ENCODE measurements around the gene SPOCK3. TPM values are rescaled to one million over a fixed set of nuclear protein-coding genes. Genes with fewer than 3 reads are reported as not detected.
"Not testable (repeated sequence)": the region's sequence is repeated elsewhere in the genome, so short reads cannot be mapped to it uniquely, and the experiment has no call there.

Gene SPOCK3
- total RNA-seq, 2 experiments from 2014 or later: not detected

DNA sequence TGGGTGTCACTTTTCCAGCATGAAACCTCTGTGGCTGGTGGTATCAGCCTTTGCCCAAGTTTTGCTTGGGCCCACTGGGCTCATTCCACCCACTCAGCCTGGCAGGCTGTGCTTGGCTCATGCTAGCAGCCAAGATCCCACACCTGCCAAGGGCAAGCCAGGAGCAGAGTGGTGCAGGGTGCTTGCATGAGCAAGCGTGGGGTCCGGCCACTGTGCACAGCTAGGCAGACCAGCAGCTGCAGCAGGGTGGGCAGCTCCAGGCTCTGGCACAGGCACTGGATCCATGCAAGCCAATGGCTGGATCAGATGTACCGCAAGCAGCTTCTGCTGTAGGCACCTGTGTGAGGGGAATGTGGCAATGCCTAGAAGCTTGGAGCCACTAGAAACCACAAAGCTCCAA is 253.9 kb downstream of the SPOCK3 start:
- ChIA-PET POLR2A (no interaction called here), CTCF (no interaction called here)
- ATAC-seq (ENCODE audit: poor library complexity) (no peak), DNase-seq (no peak)
- Histone ChIP-seq H3K4me3 (ENCODE audit: low read length) (no peak overlapping the region), H3K27me3 (ENCODE audit: control insufficient read depth in 1 of 2, insufficient read depth in 2 of 2, low read length in 2 of 2) (no peaks in the 10 kb centered on the region), H3K4me1 (ENCODE audit: insufficient read depth, low read length) (no peaks in the 10 kb centered on the region), H3K27ac (ENCODE audit: low read depth in 1 of 2, low read length in 2 of 2) (no peak overlapping the region), H3K9me3 (ENCODE audit: control insufficient read depth in 1 of 2, insufficient read depth in 1 of 2, low read length in 2 of 2) (peaks cover 0 to 19% of the 10 kb centered on the region in 2 experiments), H3K36me3 (ENCODE audit: insufficient read depth, low read length) (no peaks in the 10 kb centered on the region)
- Mint-ChIP-seq H3K9me3 (no peaks in the 10 kb centered on the region), H3K27ac (no peak overlapping the region), H3K27me3 (no peaks in the 10 kb centered on the region), H3K36me3 (ENCODE audit: low read depth) (no peaks in the 10 kb centered on the region), H3K4me3 (no peak overlapping the region), H3K4me1 (ENCODE audit: low read depth) (no peaks in the 10 kb centered on the region)
- intact Hi-C loops (cut with DNase I, micrococcal nuclease): no loop called here
- TF ChIP-seq, protein P1, sequence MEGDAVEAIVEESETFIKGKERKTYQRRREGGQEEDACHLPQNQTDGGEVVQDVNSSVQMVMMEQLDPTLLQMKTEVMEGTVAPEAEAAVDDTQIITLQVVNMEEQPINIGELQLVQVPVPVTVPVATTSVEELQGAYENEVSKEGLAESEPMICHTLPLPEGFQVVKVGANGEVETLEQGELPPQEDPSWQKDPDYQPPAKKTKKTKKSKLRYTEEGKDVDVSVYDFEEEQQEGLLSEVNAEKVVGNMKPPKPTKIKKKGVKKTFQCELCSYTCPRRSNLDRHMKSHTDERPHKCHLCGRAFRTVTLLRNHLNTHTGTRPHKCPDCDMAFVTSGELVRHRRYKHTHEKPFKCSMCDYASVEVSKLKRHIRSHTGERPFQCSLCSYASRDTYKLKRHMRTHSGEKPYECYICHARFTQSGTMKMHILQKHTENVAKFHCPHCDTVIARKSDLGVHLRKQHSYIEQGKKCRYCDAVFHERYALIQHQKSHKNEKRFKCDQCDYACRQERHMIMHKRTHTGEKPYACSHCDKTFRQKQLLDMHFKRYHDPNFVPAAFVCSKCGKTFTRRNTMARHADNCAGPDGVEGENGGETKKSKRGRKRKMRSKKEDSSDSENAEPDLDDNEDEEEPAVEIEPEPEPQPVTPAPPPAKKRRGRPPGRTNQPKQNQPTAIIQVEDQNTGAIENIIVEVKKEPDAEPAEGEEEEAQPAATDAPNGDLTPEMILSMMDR (IDR thresholded peaks at IDR 0.05): no peak

DNA sequence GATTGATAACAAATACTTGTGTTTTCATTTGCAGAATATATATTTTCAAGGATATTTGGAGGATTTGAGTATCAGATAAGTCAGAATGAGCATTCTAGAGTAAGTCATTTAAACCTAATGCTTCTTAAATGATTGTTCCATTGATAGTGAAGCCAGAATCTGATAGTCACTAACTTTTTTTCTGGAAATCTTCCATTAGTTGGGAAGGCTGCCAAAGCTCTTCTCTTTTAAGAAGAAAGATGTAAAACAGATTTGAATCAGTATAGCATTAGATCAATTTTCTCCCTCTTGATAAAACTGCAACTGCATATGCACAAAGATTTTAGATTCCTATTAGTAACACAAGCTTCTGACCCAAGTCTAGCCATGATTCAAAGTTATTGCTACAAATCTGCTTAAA is 256.7 kb downstream of the SPOCK3 start:
- ChIA-PET POLR2A (no interaction called here), CTCF (no interaction called here)
- DNase-seq (no peak), ATAC-seq (ENCODE audit: poor library complexity) (no peak)
- Histone ChIP-seq H3K27ac (ENCODE audit: low read depth in 1 of 2, low read length in 2 of 2) (no peak overlapping the region), H3K4me1 (ENCODE audit: insufficient read depth, low read length) (no peaks in the 10 kb centered on the region), H3K27me3 (ENCODE audit: control insufficient read depth in 1 of 2, insufficient read depth in 2 of 2, low read length in 2 of 2) (no peaks in the 10 kb centered on the region), H3K9me3 (ENCODE audit: control insufficient read depth in 1 of 2, insufficient read depth in 1 of 2, low read length in 2 of 2) (peaks cover 0 to 19% of the 10 kb centered on the region in 2 experiments), H3K36me3 (ENCODE audit: insufficient read depth, low read length) (no peaks in the 10 kb centered on the region), H3K4me3 (ENCODE audit: low read length) (no peak overlapping the region)
- no peak overlapping the region for H3K27ac Mint-ChIP-seq
- no peaks in the 10 kb centered on the region for H3K36me3 Mint-ChIP-seq (ENCODE audit: low read depth)
- TF ChIP-seq, protein P1 (IDR thresholded peaks at IDR 0.05): no peak
- intact Hi-C loops (cut with DNase I, micrococcal nuclease): no loop called here
- H3K4me1 Mint-ChIP-seq (ENCODE audit: low read depth): no peaks in the 10 kb centered on the region
- no peaks in the 10 kb centered on the region for H3K9me3 Mint-ChIP-seq
- no peak overlapping the region for H3K4me3 Mint-ChIP-seq
- H3K27me3 Mint-ChIP-seq: no peaks in the 10 kb centered on the region

DNA sequence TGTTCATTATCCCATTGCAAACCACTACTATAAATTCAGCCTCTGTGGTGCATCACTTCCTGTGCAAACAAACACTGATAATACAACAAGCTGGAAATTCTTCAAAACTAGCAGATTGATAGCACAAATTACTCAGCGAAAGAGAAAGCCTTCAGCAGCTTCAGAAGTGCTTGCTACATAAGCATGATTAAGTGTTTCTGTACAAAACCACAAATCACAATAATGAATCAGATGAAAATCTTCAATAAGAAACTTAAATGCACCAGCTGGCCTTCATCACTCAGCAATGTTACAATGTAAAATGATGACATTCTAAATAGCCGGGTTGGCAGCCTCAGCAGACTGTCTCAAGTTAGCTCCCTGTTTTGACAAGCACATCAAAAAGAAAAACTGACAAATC is 262.2 kb downstream of the SPOCK3 start:
- no peak for ATAC-seq (ENCODE audit: poor library complexity)
- H3K4me3 Mint-ChIP-seq: no peak overlapping the region

DNA sequence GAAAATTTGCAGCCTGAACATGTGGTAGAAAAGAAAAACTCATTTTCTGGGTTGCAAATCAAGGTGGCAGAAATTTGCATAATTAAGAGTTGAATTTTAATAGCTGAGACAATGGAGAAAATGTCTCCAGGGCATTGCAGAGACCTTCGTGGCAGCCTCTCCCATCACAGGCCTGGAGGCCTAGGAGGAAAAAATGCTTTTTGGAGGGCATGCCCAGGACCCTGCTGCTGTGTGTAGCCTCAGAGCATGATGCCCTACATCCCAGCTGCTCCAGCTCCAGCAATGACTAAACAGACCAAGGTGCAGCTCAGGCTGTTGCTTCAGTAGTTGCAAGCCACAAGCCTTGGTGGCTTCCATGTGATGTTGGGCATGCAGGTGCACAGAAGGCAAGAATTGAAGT is 266.1 kb downstream of the SPOCK3 start:
- H3K4me1 Mint-ChIP-seq (ENCODE audit: low read depth); H3K27me3 Mint-ChIP-seq; POLR2A ChIA-PET: not testable (repeated sequence)

More for the DNA sequence above, 262.2 kb downstream of the SPOCK3 start:
- Mint-ChIP-seq H3K27ac (no peak overlapping the region), H3K27me3 (no peaks in the 10 kb centered on the region), H3K9me3 (peaks cover 13% of the 10 kb centered on the region), H3K4me1 (ENCODE audit: low read depth) (no peaks in the 10 kb centered on the region), H3K36me3 (ENCODE audit: low read depth) (no peaks in the 10 kb centered on the region)
- H3K36me3 ChIP-seq (ENCODE audit: insufficient read depth, low read length): no peaks in the 10 kb centered on the region
- POLR2A ChIA-PET: no interaction called here
- no peaks in the 10 kb centered on the region for H3K27me3 ChIP-seq (ENCODE audit: control insufficient read depth in 1 of 2, insufficient read depth in 2 of 2, low read length in 2 of 2)
- H3K9me3 ChIP-seq (ENCODE audit: control insufficient read depth in 1 of 2, insufficient read depth in 1 of 2, low read length in 2 of 2): peaks cover 6 to 7% of the 10 kb centered on the region in 2 experiments
- TF ChIP-seq, protein P1 (IDR thresholded peaks at IDR 0.05): no peak
- H3K4me3 ChIP-seq (ENCODE audit: low read length): no peak overlapping the region
- intact Hi-C loops (cut with DNase I, micrococcal nuclease): no loop called here
- CTCF ChIA-PET: no interaction called here
- DNase-seq: no peak
- H3K27ac ChIP-seq (ENCODE audit: low read depth in 1 of 2, low read length in 2 of 2): no peak overlapping the region
- no peaks in the 10 kb centered on the region for H3K4me1 ChIP-seq (ENCODE audit: insufficient read depth, low read length)

More for the DNA sequence above, 266.1 kb downstream of the SPOCK3 start:
- H3K27ac Mint-ChIP-seq; H3K4me3 Mint-ChIP-seq; H3K4me1 ChIP-seq (ENCODE audit: insufficient read depth, low read length); ATAC-seq (ENCODE audit: poor library complexity); H3K4me3 ChIP-seq (ENCODE audit: low read length); H3K36me3 ChIP-seq (ENCODE audit: insufficient read depth, low read length); DNase-seq; intact Hi-C loops (cut with DNase I, micrococcal nuclease); H3K9me3 ChIP-seq (ENCODE audit: control insufficient read depth in 1 of 2, insufficient read depth in 1 of 2, low read length in 2 of 2); H3K36me3 Mint-ChIP-seq (ENCODE audit: low read depth); CTCF ChIA-PET; H3K27ac ChIP-seq (ENCODE audit: low read depth in 1 of 2, low read length in 2 of 2); H3K27me3 ChIP-seq (ENCODE audit: control insufficient read depth in 1 of 2, insufficient read depth in 2 of 2, low read length in 2 of 2): not testable (repeated sequence)
- peaks cover 16% of the 10 kb centered on the region for H3K9me3 Mint-ChIP-seq

Measured in CD4-positive, alpha-beta T cell (primary cell).